HepG2 (cell line): Measurements from ENCODE around the gene LAMC1. TPM values are rescaled to one million over a fixed set of nuclear protein-coding genes. Genes with fewer than 3 reads are reported as not detected.

Source experiments
- ATAC-seq: fragments of 200-7000 bp; cut with Tn5 transposase; 3 replicates; pipeline ENCODE4 v1.9.1; 2020; ENCODE audit warnings: mild to moderate bottlenecking, moderate library complexity
- BruUV-seq: library from RNA; stranded (reverse); fragments of 400-500 nt; replicated peaks from 2 replicates; lab custom pipeline; 2021; lab: Mats Ljungman, UMichigan
- CTCF ChIA-PET: fragments of 300-600 bp; formaldehyde crosslinking; extraction: SDS; loops from one replicate; lab custom pipeline; 2021; ENCODE audit warnings: low total read pairs, inconsistent platforms, low intra/inter-chr PET ratio; lab: Yijun Ruan, JAX
- POLR2A ChIA-PET: fragments of 350-600 bp; sonication (Branson Sonifier 250); formaldehyde crosslinking; loops from one replicate; lab custom pipeline; 2020; ENCODE audit warnings: antibody characterized with exemption, inconsistent platforms; lab: Yijun Ruan, JAX
- DNase-seq: peaks from one replicate; pipeline ENCODE4 v3.0.0-alpha.2; 2015; ENCODE audit warnings: low spot score
- FAIRE-seq: peaks from 3 replicates; lab custom pipeline; 2011; peaks lifted over from hg19 to GRCh38; lab: Jason Lieb, UNC
- H2AFZ ChIP-seq: one replicate; pipeline ENCODE4 v1.6.1; 2011; ENCODE audit warnings: low read length, inconsistent platforms
- H3K27ac ChIP-seq: fragments of 300-600 bp; 3 replicates; pipeline ENCODE4 v1.8.0; 2011; ENCODE audit warnings: mixed run types, mild to moderate bottlenecking, mixed read lengths, low read length, inconsistent platforms; ENCODE audit not compliant: insufficient read depth; ENCODE audit errors: extremely low read length
- H3K27me3 ChIP-seq, 2 experiments: fragments of 200-600 bp in 1 of 2; 2 replicates in 1 of 2; 3 replicates in 1 of 2; pipeline versions ENCODE4 v1.6.0 to v1.8.0; 2011; ENCODE audit warnings: low read length in 2 of 2, mild to moderate bottlenecking in 2 of 2, moderate library complexity in 2 of 2, inconsistent platforms in 1 of 2; ENCODE audit not compliant: insufficient read depth in 2 of 2, control insufficient read depth in 1 of 2
- H3K36me3 ChIP-seq, 2 experiments: fragments of 200-600 bp in 1 of 2; replicated peaks in 1 of 2; 2 replicates in 1 of 2; 3 replicates in 1 of 2; pipeline versions ENCODE4 v1.5.1 to v1.8.0; 2011; ENCODE audit warnings: low read length in 2 of 2, inconsistent platforms in 1 of 2; ENCODE audit not compliant: insufficient read depth in 2 of 2, control insufficient read depth in 1 of 2
- H3K4me1 ChIP-seq: 2 replicates; pipeline ENCODE4 v1.5.1; 2012; ENCODE audit warnings: low read length, inconsistent platforms; ENCODE audit not compliant: insufficient read depth
- H3K4me2 ChIP-seq: 2 replicates; pipeline ENCODE4 v1.6.0; 2011; ENCODE audit warnings: low read depth, low read length, inconsistent platforms
- H3K4me3 ChIP-seq, 3 experiments: fragments of 200-600 bp in 1 of 3; sonication (generic), shearing (Covaris generic) in 1 of 3; replicated peaks in 1 of 3; 2 replicates each; pipeline ENCODE4 v1.5.1; 2011 to 2016; ENCODE audit warnings: low read length in 3 of 3, inconsistent platforms in 2 of 3, low read depth in 2 of 3, mild to moderate bottlenecking in 2 of 3, control low read depth in 1 of 3, mixed read lengths in 1 of 3; ENCODE audit not compliant: insufficient read depth in 1 of 3
- H3K79me2 ChIP-seq: one replicate; pipeline ENCODE4 v1.6.1; 2011; ENCODE audit warnings: low read length, inconsistent platforms; ENCODE audit not compliant: insufficient read depth
- H3K9ac ChIP-seq: 2 replicates; pipeline ENCODE4 v1.6.0; 2011; ENCODE audit warnings: mild to moderate bottlenecking, low read depth, low read length, inconsistent platforms; ENCODE audit not compliant: insufficient read depth
- H3K9me3 ChIP-seq: 2 replicates; pipeline ENCODE4 v1.5.1; 2012; ENCODE audit warnings: mild to moderate bottlenecking, low read length
- H4K20me1 ChIP-seq: 2 replicates; pipeline ENCODE4 v1.6.0; 2011; ENCODE audit warnings: inconsistent platforms, mild to moderate bottlenecking, low read length, moderate library complexity; ENCODE audit not compliant: insufficient read depth
- ARID2 ChIP-seq: sonication (generic); formaldehyde crosslinking; IDR thresholded peaks from 2 replicates; pipeline ENCODE4 v1.8.1; 2022; ENCODE audit warnings: mild to moderate bottlenecking, missing genetic modification reagents, borderline replicate concordance
- CEBPB ChIP-seq: IDR thresholded peaks from 2 replicates; pipeline ENCODE4 v1.6.1; 2011; ENCODE audit warnings: low read depth, low read length, improper control_type of control experiment, borderline replicate concordance
- EEA1 ChIP-seq: sonication (generic); formaldehyde crosslinking; IDR thresholded peaks from 2 replicates; pipeline ENCODE4 v1.5.1; 2020; ENCODE audit warnings: mild to moderate bottlenecking, missing genetic modification reagents, borderline replicate concordance
- EHMT2 ChIP-seq: fragments of 200-600 bp; sonication (generic); IDR thresholded peaks from 2 replicates; pipeline ENCODE4 v1.7.0; 2017; ENCODE audit warnings: antibody characterized with exemption, low read depth, low read length, borderline replicate concordance
- ELF1 ChIP-seq: sonication (generic); formaldehyde crosslinking; IDR thresholded peaks from 2 replicates; pipeline ENCODE4 v1.4.0; 2020; ENCODE audit warnings: missing genetic modification reagents
- ETV5 ChIP-seq: IDR thresholded peaks from 2 replicates; pipeline ENCODE4 v1.6.1; 2018; ENCODE audit warnings: missing biosample characterization, missing genetic modification reagents, inconsistent platforms, borderline replicate concordance
- RFXAP ChIP-seq: sonication (generic); formaldehyde crosslinking; IDR thresholded peaks from 2 replicates; pipeline ENCODE4 v1.4.0; 2020; ENCODE audit warnings: missing genetic modification reagents, borderline replicate concordance
- SETDB1 ChIP-seq: sonication (generic); formaldehyde crosslinking; IDR thresholded peaks from 2 replicates; pipeline ENCODE4 v1.5.1; 2020; ENCODE audit warnings: missing genetic modification reagents, mild to moderate bottlenecking, borderline replicate concordance
- SMARCE1 ChIP-seq: fragments of 450-650 bp; IDR thresholded peaks from 2 replicates; pipeline ENCODE4 v1.6.1; 2017; ENCODE audit warnings: borderline replicate concordance
- SP5 ChIP-seq: IDR thresholded peaks from 2 replicates; pipeline ENCODE4 v1.6.1; 2016; ENCODE audit warnings: low read depth, borderline replicate concordance
- ZFP36L1 ChIP-seq: sonication (generic); formaldehyde crosslinking; IDR thresholded peaks from 2 replicates; pipeline ENCODE4 v1.8.0; 2022; ENCODE audit warnings: mild to moderate bottlenecking, missing genetic modification reagents, moderate library complexity
- ZNF530 ChIP-seq: sonication (generic); formaldehyde crosslinking; IDR thresholded peaks from 2 replicates; pipeline ENCODE4 v1.5.0; 2020; ENCODE audit warnings: low read depth, mild to moderate bottlenecking, missing genetic modification reagents
- ZSCAN20 ChIP-seq: sonication (generic); formaldehyde crosslinking; IDR thresholded peaks from 2 replicates; pipeline ENCODE4 v1.4.0; 2020; ENCODE audit warnings: missing genetic modification reagents, mild to moderate bottlenecking, borderline replicate concordance
- WGBS: methylation state at CpG from one replicate; pipeline ENCODE4 v1.1.6; 2017; ENCODE audit warnings: low lambda C conversion rate; 5-methylcytosine and 5-hydroxymethylcytosine counted together
- in situ Hi-C: cut with HindIII; loops from 2 replicates; pipeline ENCODE4 v1.10.0; 2017; ENCODE audit warnings: low pct_unique_long_range_greater_than_20kb; ENCODE audit not compliant: extremely low pct_ligation_motif_present
- intact Hi-C: fragments of 100-400 bp; cut with micrococcal nuclease; formaldehyde crosslinking; loops from one replicate; pipeline ENCODE4 v1.10.0; 2022; ENCODE audit not compliant: unreplicated experiment
- polyA plus RNA-seq, 8 experiments: library from polyadenylated mRNA; depleted of rRNA in 3 of 8; stranded (reverse) in 7 of 8; unstranded in 1 of 8; fragments of >200 nt; fragmentation: Illumina TruSeq in 4 of 8; extraction: Trizol in 4 of 8; gene quantifications; 2 replicates each; pipeline versions ENCODE4 v1.2.1 to v1.2.3, GENCODE V29; 2011 to 2016; ENCODE audit warnings: low read depth in 4 of 8, missing spikeins in 1 of 8, mixed read lengths in 1 of 8; ENCODE audit not compliant: insufficient read depth in 1 of 8
- total RNA-seq, 5 experiments: library from RNA; depleted of rRNA; stranded (reverse); fragments of >200 nt; fragmentation: Illumina TruSeq; extraction: Trizol; gene quantifications; 2 replicates each; pipeline ENCODE4 v1.2.3, GENCODE V29; 2016; ENCODE audit warnings: low read depth in 1 of 5
- TF ChIP-seq, protein P1 (sequence below): sonication (generic); formaldehyde crosslinking; IDR thresholded peaks from 2 replicates; pipeline ENCODE4 v1.4.0; 2020; ENCODE audit warnings: mild to moderate bottlenecking, low read depth, missing genetic modification reagents
- TF ChIP-seq, protein P2 (sequence below): sonication (generic); formaldehyde crosslinking; IDR thresholded peaks from 2 replicates; pipeline ENCODE4 v1.5.1; 2020; ENCODE audit warnings: mild to moderate bottlenecking, missing genetic modification reagents, moderate library complexity
- TF ChIP-seq, protein P3 (sequence below): sonication (generic); formaldehyde crosslinking; IDR thresholded peaks from 2 replicates; pipeline ENCODE4 v1.8.0; 2022; ENCODE audit warnings: missing genetic modification reagents, mild to moderate bottlenecking, borderline replicate concordance
- TF ChIP-seq, protein P4 (sequence below): sonication (generic); formaldehyde crosslinking; IDR thresholded peaks from 2 replicates; pipeline ENCODE4 v1.8.1; 2023; ENCODE audit warnings: mild to moderate bottlenecking, inconsistent platforms, moderate library complexity, missing genetic modification reagents, borderline replicate concordance

Gene LAMC1
- total and polyA plus RNA-seq, 2 of the 13 experiments (the other 11 are each of a cell fraction or from before 2014, with no cell fraction given), result 58.5 to 137 TPM

DNA sequence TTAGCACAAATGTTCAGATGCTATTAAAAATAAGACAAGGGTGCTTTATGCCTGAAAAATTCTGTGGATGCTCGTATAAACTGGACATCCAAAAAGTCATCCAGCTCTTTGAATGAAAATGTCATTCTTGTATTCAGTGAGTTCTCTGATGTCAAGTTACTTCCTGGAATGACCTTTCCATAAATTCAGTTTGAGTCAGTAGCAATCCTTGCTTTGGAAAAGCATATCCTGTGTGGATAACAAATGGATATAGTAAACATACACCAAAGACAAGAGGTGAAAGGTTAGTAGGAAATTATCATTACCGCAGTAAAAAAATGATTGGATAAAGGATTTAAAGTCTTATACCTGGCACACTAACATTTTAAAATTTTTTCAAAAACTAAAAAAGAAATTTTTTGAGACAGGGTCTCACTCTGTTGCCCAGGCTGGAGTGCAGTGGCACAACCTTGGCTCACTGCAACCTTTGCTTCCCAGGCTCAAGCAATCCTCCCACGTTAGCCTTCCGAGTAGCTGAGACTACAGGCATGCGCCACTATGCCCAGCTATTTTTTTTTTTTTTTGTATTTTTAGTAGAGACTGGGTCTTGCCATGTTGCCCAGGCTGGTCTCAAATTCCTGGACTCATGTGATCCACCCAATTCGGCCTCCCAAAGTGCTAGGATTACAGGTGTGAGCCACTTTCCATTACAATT is 10.8 kb upstream of the LAMC1 start (continued):
- TF ChIP-seq EEA1 (CRISPR knock-in tag) (no peak), ZFP36L1 (CRISPR knock-in tag) (no peak), ZNF530 (no peak), ELF1 (CRISPR knock-in tag) (no peak), ETV5 (CRISPR knock-in tag) (no peak), SMARCE1 (no peak)
- TF ChIP-seq, protein P1, sequence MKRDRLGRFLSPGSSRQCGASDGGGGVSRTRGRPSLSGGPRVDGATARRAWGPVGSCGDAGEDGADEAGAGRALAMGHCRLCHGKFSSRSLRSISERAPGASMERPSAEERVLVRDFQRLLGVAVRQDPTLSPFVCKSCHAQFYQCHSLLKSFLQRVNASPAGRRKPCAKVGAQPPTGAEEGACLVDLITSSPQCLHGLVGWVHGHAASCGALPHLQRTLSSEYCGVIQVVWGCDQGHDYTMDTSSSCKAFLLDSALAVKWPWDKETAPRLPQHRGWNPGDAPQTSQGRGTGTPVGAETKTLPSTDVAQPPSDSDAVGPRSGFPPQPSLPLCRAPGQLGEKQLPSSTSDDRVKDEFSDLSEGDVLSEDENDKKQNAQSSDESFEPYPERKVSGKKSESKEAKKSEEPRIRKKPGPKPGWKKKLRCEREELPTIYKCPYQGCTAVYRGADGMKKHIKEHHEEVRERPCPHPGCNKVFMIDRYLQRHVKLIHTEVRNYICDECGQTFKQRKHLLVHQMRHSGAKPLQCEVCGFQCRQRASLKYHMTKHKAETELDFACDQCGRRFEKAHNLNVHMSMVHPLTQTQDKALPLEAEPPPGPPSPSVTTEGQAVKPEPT (CRISPR knock-in tag), result no peak
- TF ChIP-seq, protein P2, sequence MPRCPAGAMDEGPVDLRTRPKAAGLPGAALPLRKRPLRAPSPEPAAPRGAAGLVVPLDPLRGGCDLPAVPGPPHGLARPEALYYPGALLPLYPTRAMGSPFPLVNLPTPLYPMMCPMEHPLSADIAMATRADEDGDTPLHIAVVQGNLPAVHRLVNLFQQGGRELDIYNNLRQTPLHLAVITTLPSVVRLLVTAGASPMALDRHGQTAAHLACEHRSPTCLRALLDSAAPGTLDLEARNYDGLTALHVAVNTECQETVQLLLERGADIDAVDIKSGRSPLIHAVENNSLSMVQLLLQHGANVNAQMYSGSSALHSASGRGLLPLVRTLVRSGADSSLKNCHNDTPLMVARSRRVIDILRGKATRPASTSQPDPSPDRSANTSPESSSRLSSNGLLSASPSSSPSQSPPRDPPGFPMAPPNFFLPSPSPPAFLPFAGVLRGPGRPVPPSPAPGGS (CRISPR knock-in tag), result no peak

DNA sequence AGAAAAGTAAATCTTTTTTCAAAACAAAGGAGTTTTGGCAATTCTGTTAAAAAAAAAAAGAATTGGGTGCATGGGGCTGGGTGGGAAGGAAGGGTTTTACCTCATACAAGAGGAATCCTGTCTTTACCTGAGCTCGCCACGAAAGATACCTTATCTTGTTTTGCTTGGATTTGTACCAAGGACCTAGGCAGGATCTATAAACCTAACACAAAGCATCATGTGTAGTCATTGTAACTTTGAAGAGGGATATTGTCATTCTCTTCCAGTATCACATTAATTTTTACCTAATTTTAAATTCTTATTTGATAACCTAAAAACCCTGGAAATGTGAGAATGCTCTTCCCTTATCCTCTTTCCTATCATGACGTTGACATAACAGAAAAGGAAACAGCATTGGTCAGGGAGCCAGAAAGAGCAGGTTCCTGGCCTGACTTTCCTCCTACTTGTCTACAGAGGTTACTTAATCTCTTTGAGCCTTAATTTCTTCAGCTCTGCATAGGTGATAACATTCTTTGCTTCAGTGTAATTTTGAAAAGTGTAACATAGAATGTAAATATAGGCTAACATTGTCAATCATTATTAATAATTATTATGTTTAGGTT is 4.0 kb upstream of the LAMC1 start:
- Histone ChIP-seq H3K9me3 (no peaks in the 10 kb centered on the region), H3K36me3 (no peaks in the 10 kb centered on the region), H3K4me1 (peaks cover 18% of the 10 kb centered on the region), H3K4me2 (no peak overlapping the region), H3K27ac (no peak overlapping the region), H3K4me3 (no peak overlapping the region), H3K79me2 (peaks cover 2% of the 10 kb centered on the region), H3K27me3 (no peaks in the 10 kb centered on the region), H2AFZ (no peak overlapping the region), H3K9ac (no peak overlapping the region), H4K20me1 (no peaks in the 10 kb centered on the region)
- peak; percentile 67 for DNase-seq
- intact Hi-C loops (no loop called here), in situ Hi-C loops (no loop called here)
- BruUV-seq, result no TSS peak
- ChIA-PET CTCF (no interaction called here), POLR2A (no interaction called here)
- no peak for ATAC-seq
- FAIRE-seq, result no peak
- 6% methylated on average over 3 of the region's 3 CpGs for WGBS
- TF ChIP-seq ZSCAN20 (CRISPR knock-in tag) (no peak), CEBPB (no peak), EHMT2 (no peak), ARID2 (CRISPR knock-in tag) (no peak), SP5 (CRISPR knock-in tag) (no peak), SETDB1 (CRISPR knock-in tag) (no peak), RFXAP (CRISPR knock-in tag) (no peak)
- TF ChIP-seq, protein P3, sequence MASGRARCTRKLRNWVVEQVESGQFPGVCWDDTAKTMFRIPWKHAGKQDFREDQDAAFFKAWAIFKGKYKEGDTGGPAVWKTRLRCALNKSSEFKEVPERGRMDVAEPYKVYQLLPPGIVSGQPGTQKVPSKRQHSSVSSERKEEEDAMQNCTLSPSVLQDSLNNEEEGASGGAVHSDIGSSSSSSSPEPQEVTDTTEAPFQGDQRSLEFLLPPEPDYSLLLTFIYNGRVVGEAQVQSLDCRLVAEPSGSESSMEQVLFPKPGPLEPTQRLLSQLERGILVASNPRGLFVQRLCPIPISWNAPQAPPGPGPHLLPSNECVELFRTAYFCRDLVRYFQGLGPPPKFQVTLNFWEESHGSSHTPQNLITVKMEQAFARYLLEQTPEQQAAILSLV, result no peak
- TF ChIP-seq, protein P4, sequence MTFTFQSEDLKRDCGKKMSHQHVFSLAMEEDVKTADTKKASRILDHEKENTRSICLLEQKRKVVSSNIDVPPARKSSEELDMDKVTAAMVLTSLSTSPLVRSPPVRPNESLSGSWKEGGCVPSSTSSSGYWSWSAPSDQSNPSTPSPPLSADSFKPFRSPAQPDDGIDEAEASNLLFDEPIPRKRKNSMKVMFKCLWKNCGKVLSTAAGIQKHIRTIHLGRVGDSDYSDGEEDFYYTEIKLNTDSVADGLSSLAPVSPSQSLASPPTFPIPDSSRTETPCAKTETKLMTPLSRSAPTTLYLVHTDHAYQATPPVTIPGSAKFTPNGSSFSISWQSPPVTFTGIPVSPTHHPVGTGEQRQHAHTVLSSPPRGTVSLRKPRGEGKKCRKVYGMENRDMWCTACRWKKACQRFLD, result no peak
